ENCODE measurements around the gene PRICKLE2. TPM values are rescaled to one million over a fixed set of nuclear protein-coding genes. Genes with fewer than 3 reads are reported as not detected.
A peak's percentile ranks its signal among the peaks of the same experiment; 100 is the strongest.

PRICKLE2 gene
- total RNA-seq, 1 experiment from 2014 or later = not detected

GRCh38 chr3:64244011-64244942 is 19.0 kb upstream of the PRICKLE2 start:
- peak; percentile 12 for DNase-seq (ENCODE audit: low spot score)
- Histone ChIP-seq H3K36me3 (ENCODE audit: insufficient read depth, low read length, poor library complexity, severe bottlenecking) (no peaks in the 10 kb centered on the region), H3K4me3 (ENCODE audit: low read depth, low read length, poor library complexity, severe bottlenecking) (no peak overlapping the region), H3K4me1 (ENCODE audit: insufficient read depth, low read length, poor library complexity, severe bottlenecking) (no peaks in the 10 kb centered on the region), H3K27me3 (replicated peaks; ENCODE audit: insufficient read depth, low read depth, low read length, poor library complexity) (peaks cover 11% of the 10 kb centered on the region), H3K27ac (ENCODE audit: low read depth, low read length, poor library complexity, severe bottlenecking) (no peak overlapping the region), H3K9me3 (ENCODE audit: low read depth, low read length, poor library complexity, severe bottlenecking) (no peaks in the 10 kb centered on the region)
- ChIA-PET POLR2A (ENCODE audit: low non-redundant PET) (interaction anchor here (0.7 kb wide), 1 partner anchor 60 kb away, joined by 3 read pairs; no protein-coding TSS in a partner anchor), CTCF (no interaction called here)
- intact Hi-C loops (cut with micrococcal nuclease; ENCODE audit: unreplicated experiment) = no loop called here
- no TSS peak for BruUV-seq (replicated peaks)
- TF ChIP-seq CTCF (conservative IDR thresholded peaks at IDR 0.05; ENCODE audit: low read depth, low read length) (peak; percentile 43), EZH2 (IDR thresholded peaks at IDR 0.05; ENCODE audit: borderline replicate concordance, low read depth, low read length, poor library complexity, severe bottlenecking) (no peak)

GRCh38 chr3:64242435-64242834 is 17.2 kb upstream of the PRICKLE2 start:
- TF ChIP-seq CTCF (conservative IDR thresholded peaks at IDR 0.05; ENCODE audit: low read depth, low read length) = no peak
- TF ChIP-seq EZH2 (IDR thresholded peaks at IDR 0.05; ENCODE audit: borderline replicate concordance, low read depth, low read length, poor library complexity, severe bottlenecking) = no peak
- intact Hi-C loops (cut with micrococcal nuclease; ENCODE audit: unreplicated experiment) = no loop called here
- Histone ChIP-seq H3K9me3 (ENCODE audit: low read depth, low read length, poor library complexity, severe bottlenecking) (no peaks in the 10 kb centered on the region), H3K36me3 (ENCODE audit: insufficient read depth, low read length, poor library complexity, severe bottlenecking) (no peaks in the 10 kb centered on the region), H3K27ac (ENCODE audit: low read depth, low read length, poor library complexity, severe bottlenecking) (no peak overlapping the region), H3K4me3 (ENCODE audit: low read depth, low read length, poor library complexity, severe bottlenecking) (no peak overlapping the region), H3K27me3 (replicated peaks; ENCODE audit: insufficient read depth, low read depth, low read length, poor library complexity) (no peaks in the 10 kb centered on the region), H3K4me1 (ENCODE audit: insufficient read depth, low read length, poor library complexity, severe bottlenecking) (no peaks in the 10 kb centered on the region)
- POLR2A ChIA-PET (ENCODE audit: low non-redundant PET) = no interaction called here
- no TSS peak for BruUV-seq (replicated peaks)
- CTCF ChIA-PET = no interaction called here
- DNase-seq (ENCODE audit: low spot score) = no peak

- Histone ChIP-seq H3K4me3 (ENCODE audit: low read depth, low read length, poor library complexity, severe bottlenecking) (no peak overlapping the region), H3K27ac (ENCODE audit: low read depth, low read length, poor library complexity, severe bottlenecking) (no peak overlapping the region), H3K4me1 (ENCODE audit: insufficient read depth, low read length, poor library complexity, severe bottlenecking) (no peaks in the 10 kb centered on the region), H3K36me3 (ENCODE audit: insufficient read depth, low read length, poor library complexity, severe bottlenecking) (no peaks in the 10 kb centered on the region), H3K27me3 (replicated peaks; ENCODE audit: insufficient read depth, low read depth, low read length, poor library complexity) (no peaks in the 10 kb centered on the region), H3K9me3 (ENCODE audit: low read depth, low read length, poor library complexity, severe bottlenecking) (no peaks in the 10 kb centered on the region)
- ChIA-PET CTCF (no interaction called here), POLR2A (ENCODE audit: low non-redundant PET) (no interaction called here)
- intact Hi-C loops (cut with micrococcal nuclease; ENCODE audit: unreplicated experiment) = no loop called here
- no peak for TF ChIP-seq EZH2 (IDR thresholded peaks at IDR 0.05; ENCODE audit: borderline replicate concordance, low read depth, low read length, poor library complexity, severe bottlenecking)
- no peak for TF ChIP-seq CTCF (conservative IDR thresholded peaks at IDR 0.05; ENCODE audit: low read depth, low read length)
- DNase-seq (ENCODE audit: low spot score) = no peak
- BruUV-seq (replicated peaks) = no TSS peak
Measured at GRCh38 chr3:64240959-64241358, 15.7 kb upstream of the PRICKLE2 start.

All from A673 (cell line).